ENCODE measurements around the gene AFAP1L1.
A peak's percentile ranks its signal among the peaks of the same experiment; 100 is the strongest.

AFAP1L1 gene

DNA sequence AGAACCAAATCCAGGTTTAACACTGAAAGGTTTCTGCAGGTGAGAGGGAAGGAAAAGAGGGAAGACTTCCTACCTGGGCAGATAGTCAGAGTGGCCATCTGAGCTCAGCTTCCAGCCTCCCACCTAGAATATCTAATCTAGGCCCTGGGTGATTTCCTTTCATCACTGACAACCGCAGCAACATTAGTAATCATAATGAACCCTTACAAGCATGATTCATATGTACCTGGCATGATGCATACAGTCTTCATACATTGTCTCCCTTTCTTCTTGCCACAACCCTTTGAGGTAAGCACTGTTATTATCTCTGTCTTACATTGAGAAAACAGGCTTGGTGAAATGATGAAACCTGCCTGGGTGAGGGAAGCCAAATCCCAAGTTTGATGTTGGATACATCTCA, 13.5 kb downstream of the AFAP1L1 start:
- DNase-seq (ENCODE audit: low read depth): no peak

DNA sequence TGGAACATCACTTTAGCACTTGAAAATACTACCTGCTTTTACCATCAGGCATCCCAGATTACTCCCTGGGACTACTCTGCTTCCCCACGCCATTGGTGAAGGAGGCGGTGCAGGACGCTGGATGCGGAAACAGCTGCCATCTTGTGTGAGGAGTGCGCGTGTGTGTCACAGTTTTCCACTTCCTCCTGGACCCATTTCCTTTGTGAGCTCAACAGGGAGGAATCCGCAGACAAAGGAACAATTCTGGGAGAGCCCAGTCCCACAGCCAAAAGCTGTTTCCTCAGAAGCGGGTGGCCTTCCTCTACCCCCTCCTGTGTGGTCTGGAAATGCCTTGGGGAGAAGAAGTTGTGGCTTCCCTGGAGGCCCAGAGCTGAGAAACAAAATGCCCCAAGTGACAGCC, 16.8 kb downstream of the AFAP1L1 start:
- no peak for DNase-seq (ENCODE audit: low read depth)

DNA sequence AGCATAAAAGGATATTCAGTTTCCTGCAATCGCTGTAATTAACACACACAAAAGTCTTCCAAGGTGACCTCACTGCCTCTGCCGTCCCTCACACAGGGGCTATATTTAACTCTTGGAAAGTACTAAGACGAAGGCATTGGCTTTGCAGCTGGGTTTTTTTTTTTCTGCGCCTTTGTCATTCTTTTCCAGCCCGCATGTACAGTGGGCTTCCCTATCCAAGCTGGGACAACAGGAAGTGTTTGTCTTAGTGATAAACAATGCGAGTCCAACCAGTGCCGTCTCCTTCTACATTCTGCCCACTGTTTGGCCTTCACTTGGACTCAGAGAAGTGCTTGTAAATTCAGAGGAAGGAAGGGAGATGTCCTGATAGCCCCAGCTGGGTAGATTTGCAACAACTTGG, 17.6 kb downstream of the AFAP1L1 start:
- no peak for DNase-seq (ENCODE audit: low read depth)

DNA sequence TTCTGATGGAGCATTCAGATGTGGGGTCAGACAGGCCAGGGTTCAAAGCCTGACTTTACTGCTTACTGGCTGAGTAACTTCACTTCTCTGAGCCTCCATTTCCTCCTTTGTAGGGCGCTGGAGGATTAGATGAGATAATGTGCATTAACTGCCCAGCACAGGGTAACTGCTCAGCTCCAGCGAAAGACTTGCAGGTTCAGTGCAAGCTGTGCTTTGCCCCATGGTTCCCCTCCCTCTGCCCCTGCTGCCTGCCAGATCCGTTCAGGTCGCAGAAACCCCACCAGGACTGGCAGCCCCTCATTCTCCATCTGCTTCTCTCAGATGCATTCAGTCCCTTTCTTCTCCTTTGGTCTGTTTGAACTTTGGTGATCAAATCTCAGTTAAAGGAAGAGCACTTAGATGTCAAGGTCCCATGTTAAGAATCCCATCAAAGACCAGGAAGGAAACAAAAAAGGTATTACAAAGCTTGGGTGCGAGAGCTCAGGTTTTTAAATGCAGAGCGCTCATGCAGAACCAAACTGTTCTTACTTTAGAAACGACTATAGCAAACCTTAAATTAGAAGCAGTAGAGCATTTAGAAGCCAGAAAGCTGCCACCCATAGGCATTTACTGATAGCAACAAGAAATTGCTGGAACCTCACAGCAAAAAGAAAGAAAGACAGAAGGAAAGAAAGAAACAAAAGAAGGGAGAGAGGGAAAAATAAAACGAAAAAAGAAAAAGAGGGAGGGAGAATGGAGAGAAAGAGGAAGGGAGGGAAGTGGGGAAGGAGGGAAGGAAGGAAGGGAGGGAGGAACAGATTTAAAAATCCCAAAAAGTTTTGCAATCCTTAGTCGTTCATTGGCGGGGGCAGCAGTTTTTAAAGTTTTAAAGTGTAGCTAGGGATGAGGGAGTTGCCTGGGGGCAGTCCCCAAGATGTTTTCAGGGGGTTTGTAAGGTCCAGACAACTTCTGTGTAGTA, 23.5 kb downstream of the AFAP1L1 start:
- no peak for DNase-seq (ENCODE audit: low read depth)

DNA sequence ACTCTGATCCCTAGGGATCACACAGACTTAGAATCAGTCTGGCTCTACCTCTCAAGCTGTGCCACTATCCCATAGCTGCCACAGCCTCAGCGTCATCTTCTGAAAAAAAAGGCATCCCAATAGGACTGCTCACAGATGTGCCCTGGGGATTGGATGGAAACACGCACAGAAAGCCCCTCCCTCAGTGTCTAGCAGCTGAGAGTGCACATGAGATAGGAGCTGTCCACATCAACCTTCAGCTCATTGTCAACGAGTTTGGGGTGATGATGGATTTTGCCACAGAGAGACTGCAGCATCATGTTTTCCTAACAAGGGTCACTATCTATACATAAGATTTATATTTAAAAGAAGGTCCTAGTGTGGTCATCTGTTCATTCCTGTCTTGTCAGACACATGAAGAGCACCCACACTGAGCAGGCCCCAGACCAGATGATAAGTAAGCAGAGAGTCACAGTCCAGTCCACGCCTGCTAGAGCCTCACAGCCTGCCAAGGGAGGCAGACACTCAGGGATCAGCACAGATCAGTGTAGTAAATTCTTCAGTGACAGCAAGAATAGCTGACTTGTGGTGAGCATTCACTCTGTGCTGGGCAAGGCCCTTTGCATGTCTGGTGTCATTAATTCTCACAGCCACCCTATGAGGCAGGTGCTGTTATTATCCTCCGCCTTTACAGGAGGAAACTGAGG, 25.8 kb downstream of the AFAP1L1 start:
- DNase-seq (ENCODE audit: low read depth): no peak

DNA sequence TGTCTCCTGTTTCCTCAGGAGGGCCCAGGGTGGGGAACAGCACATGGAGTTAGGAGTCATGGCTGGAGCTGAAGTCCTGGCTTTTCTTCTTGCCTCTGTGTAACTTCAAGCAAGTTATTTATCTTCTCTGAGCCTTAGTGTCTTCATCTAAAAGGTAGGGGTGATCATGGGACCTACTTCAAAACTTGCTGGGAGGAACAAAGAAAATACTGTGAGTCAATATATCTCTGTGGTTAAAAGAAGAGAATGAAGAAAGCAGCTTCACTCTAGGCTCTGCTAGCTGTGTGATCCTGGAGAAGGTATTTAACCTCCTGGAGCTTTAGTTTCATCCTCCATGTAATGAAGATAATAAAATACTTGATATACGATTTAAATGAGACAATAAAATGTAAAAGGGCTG, 26.5 kb downstream of the AFAP1L1 start:
- no peak for DNase-seq (ENCODE audit: low read depth)

DNA sequence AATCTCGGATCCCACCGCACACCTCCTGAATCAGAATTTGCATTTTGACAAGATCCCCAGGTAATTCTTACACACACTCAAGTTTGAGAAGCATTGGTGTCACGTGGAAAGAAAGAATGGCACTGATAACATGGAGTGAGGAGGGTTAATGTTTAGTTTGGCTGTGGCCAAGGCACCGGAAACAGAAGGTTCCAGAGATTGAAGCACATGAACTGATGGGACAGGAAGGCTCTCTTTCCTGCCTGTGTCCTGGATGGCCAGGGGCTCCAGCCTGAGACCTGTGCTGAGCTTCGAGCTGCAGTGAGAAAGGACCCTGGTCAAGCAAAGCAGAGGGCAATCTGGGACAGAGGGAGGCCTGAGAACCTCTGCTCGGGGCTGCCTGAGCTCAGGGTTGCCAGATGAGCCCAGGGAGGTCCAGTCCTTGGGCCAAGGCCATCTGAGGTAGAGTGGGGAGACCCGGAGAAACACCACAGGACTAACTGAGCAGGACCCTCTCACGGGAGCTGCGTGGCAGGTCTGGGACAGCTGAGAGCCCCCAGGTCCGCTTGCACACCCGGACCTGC, 27.3 kb downstream of the AFAP1L1 start:
- DNase-seq (ENCODE audit: low read depth): no peak

DNA sequence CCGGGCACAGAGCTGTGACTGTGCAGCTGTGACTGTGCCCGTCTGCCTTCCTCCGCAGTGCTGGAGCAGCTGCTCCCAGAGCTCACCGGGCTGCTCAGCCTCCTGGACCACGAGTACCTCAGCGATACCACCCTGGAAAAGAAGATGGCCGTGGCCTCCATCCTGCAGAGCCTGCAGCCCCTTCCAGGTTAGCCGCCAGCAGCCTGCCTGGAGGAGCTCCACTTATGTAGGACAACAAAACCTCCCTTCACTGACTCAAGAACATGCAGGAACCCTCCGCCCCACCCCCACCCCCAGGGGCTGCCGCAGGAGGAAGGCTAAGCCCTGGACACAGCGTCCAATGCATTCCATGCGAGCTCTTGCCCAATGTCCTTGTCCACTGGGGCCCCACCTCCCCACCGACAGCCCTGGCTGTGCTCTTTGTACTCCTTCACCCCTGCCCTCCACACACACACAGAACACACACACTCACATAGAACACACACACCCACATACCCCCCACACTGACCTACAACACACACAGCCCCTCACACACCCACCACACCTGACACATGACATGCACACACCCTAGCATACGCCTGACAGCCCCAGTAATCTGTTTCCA, 27.9 kb downstream of the AFAP1L1 start:
- no peak for DNase-seq (ENCODE audit: low read depth)

DNA sequence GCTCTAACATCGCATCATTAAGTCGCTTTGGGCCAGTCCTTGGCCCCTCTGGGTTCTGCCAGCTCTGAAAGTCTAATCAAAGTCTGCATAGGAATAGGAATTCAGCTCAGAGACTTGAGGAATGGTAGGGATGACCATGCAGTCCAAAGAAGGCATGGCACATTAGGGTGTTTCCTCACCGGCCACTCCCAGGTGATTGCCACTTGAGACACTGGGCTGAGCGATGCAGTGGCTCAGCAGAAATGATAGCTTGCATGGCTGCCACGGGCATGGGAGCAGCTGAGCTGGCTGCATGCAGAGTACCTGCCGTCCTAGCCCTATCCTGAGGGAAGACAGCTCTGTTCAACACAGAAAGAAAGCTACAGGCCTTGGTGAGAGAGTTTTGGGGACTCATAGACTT, 28.8 kb downstream of the AFAP1L1 start:
- DNase-seq (ENCODE audit: low read depth): no peak

DNA sequence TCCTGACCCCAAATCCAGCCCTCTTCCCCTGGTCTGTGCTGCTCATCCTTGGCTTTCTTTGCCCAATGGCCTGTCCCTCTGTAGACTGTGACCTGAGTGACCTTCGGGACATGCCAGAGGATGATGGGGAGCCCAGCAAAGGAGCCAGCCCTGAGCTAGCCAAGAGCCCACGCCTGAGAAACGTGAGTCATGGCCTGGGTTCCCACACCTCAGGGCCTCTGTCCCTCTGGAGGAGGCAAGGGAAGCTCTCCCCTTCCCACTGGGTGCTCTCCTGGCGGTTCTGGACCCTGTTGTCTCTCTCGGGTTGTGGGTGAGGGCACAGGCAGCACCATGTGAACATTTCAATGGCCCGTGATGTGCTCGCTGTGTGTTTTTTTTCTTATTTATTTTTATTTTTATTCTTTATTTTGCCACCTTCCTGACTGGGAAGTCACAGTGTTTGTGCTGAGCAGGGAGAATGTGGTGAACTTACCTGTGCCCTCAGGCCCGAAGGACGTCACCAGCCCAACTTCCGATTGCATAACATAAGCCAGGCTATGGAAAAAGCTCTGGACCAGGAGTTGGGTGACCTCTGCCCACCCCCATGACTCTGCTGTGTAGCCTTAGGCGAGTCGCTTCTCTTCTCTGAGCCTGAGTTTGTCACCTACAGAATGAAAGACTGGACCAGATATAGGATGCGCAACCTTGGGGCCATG, 29.5 kb downstream of the AFAP1L1 start:
- no peak for DNase-seq (ENCODE audit: low read depth)

DNA sequence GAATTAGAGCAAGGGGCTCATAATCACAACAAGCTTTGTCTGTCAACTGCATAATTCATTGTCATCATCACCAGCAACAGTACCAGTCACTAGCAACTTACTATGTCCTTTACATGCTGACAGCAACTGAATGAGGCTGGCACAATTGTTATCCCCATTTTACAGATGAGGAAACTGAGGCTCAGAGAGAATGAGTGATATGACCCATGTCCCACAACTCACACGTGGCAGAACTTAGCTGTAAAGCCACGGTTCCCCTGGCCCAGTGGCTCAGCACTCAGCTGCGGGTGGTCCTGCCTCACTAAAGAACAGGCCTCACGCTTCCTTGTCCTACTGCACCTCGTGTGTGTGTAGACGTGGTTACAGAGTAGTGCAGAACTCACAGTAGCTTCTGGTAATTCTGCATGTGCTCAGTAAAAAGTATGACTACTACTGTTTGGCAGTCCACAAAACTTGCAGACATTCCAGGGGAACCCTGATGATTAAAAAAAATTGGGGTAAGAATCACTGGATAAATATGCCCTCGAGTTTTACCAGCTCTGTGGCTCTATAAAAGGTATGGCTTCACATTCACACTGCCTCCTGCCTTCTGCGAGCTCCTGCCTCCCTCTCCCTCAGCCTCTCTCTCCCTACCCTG, 30.2 kb downstream of the AFAP1L1 start:
- DNase-seq (ENCODE audit: low read depth): peak; percentile 64

DNA sequence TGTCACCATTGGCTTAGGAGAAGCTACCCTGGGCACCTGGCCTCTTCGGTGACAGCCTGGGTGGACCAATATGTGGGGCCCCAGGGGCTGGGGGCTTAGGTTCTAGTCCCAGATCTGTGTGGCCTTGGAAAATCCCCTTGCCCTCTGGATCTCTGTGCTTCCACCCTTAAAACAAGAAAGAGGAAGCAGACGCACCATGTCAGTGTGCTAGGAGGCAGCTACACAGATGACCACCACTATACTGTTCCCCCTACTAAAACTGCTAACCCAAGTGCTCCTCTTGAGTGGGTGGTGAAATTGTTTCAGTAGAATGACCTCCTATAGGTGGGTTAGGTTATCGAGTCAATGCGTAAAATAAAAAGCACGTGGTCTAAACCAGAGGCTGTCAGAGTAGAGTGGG, 31.0 kb downstream of the AFAP1L1 start:
- no peak for DNase-seq (ENCODE audit: low read depth)

DNA sequence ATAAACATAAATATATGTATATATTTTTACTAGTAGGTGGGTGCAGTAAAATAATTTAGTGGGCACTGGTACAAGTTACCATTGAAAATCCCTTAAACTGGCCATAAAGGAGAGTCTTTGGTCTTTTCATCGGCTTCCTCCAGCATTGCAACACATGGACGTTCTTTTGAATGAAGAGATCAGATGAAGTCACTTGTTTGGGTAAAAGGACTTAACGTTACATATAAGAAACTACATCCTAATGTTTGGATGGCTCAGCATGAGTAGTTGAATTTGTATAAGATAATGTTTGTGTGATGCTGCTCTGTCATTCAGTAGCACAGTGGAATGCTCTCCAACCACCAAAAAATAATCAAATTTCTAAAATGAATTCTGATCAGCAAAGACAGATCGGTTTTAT, 31.6 kb downstream of the AFAP1L1 start:
- peak; percentile 55 for DNase-seq (ENCODE audit: low read depth)

DNA sequence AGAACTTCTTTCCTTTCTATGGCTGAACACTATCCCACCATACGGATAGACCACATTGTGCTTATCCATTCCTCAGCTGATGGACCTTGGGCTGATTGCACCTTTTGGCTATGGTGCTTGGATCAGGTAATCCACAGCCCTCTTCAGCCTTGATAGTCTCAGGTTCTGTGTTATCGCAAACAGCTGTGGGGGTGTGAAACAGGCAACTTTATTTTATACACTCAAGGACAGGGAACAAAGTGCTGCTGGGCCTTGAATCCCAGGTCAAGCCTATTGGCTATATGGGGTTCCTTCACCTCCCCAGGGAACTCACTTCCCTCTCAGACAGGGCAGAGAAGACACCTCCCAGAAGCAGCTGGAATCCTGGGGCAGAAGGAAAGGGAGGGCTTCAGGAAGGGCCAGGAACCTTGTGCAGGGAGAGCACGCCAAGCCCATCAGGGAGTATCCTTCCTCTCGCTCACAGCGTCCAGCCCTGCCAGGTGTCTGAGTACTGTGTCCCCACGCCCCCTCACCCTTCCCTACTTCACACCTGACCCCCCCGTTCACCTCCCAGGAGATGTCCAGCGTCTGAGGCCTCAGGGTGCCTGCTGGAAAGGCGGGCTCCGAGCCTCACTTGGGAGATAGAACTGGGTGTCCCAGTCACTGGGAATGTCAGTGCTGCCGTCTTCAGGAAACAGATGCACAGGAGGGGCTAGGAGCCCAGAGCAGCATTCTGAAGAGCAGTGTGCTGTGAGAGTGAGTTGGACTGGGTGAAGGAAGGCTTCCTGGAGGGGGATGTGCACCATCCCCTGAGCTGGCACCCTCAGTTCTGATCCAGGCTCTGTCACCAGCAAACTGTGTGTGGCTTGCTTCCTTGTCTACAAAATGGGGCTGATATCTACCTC, 32.8 kb downstream of the AFAP1L1 start:
- DNase-seq (ENCODE audit: low read depth): no peak

DNA sequence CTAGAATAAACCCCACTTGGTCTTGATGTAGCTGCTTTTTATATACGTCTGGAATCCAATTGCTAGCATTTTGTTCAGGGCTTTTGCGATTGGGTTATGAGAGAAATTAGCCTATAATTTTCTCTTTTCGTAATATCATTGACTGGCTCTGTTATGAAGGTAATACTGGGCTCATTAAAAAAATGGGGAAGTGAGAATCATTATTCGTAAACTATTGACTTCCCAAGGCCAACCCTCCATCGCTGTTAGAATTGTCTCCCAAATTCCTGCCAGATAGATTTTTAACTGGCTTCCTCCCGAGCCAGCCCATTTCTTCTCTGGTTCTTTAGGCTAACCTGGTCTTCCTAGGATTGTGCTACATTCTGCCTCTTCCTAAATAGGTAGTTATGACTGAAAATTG, 37.7 kb downstream of the AFAP1L1 start:
- no peak for DNase-seq (ENCODE audit: low read depth)

DNA sequence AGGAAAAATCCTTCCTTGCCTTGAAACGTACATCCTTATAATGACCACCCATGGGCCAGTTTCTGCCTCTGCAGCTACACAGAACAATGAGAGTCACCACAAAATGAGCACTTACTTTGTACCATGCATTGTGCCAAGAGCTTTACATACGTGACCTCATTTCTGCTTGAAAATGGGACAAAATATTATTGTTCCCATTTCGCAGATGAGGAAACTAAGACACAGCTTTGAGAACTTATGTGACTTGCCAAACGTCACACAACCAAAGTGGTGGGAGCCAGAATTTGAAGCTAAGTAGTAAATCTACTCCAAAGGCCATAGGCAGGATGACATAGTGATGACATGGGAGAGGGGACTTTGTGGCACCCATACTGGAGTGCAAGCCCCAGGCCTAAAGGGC, 38.8 kb downstream of the AFAP1L1 start:
- no peak for DNase-seq (ENCODE audit: low read depth)

DNA sequence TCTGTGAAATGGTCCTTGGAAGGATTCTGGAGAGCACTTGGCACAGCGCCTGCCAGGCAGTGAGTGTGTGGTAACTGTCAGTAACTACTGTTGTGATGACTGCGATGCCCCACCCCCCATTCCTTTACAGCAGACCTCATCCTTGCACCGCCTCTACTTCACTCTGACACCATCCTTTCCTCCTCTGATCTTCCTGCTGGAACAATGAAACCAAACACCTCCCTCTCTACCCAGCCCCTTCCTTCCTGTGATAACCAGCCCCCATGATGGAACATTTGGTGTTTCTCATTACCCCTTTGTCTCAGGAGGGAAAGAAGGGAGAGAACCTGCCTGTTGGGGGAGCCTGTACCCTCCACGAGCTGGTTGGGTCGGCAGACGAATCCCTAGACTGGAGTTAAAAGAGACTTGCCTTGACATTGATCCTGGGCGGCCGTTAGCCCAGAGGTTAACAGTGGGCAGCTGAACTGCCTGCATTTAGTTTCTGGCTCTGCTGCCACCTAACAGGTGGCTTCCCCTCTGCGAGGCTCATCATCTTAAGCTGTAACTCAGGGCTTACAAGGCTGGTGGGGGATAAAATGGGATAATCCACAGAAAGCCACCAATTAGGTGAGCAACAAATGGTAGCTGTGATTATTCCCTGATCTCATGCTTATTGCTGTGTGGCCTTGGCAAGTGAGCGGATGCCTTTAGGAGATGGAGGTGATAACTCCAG, 39.4 kb downstream of the AFAP1L1 start:
- peak; percentile 89 for DNase-seq (ENCODE audit: low read depth)

DNA sequence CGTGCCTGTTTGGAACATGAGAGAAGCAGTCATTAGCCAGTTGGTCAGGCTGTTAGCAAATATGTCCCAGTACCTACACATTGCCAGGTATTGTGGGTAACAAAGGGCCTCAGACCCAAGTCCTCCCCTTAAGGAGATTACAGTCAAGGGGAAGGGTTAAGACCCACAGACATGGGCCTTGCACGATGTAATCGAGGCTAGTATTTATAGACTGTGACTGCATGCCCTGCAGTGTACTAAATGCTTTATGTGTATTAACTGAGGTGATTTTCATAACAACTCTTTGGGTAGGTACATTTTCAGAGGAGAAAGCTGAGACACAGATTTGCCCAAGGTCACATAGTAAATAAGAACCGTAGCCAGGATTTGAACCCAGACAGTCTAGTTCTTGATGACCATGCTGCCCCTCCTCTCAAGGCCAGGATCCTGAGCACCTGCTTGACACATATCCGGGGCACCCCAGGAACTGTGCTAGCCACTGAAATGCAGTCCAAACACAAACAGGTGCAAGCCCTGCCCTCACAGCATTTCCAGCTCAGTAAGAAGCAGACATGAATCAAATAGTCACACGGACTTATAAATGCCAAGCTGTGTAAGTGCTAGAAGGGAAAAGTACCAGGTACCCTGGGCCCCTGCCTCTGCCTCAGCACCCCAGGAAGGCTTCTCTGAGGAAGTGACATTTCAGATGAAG, 41.6 kb downstream of the AFAP1L1 start:
- DNase-seq (ENCODE audit: low read depth): no peak

DNA sequence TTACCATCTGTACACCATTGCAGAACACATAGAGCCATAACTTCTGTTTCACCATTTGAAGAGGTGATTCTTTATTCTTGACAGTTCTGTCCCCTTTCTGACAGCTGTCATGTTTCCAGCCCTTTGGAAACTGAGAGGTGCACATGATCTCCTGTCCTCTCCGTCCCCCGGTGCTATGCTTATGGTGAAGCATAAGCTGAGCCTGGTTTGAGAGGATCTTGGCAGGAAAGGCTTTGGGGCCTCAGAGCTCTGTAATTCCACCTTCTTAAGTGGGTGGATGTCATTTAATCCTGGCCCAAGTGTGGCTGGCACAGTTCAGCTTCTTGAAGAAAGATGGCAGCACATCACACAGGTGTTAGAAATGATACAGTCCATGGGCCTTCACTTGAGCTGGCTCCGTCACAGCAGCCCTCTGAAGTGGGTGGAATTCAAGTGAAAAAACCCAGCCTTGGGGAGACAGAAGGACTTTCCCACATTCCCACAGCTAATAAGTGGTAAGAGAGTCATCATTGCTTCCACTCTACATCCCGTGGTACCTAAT, 43.0 kb downstream of the AFAP1L1 start:
- DNase-seq (ENCODE audit: low read depth): no peak
